Measurements from ENCODE around the gene ENTPD2. TPM values are rescaled to one million over a fixed set of nuclear protein-coding genes. Genes with fewer than 3 reads are reported as not detected.

Gene ENTPD2
- total RNA-seq, 3 donors from 2014 or later (not counting 1 experiment from before 2014, with no cell fraction given) = not detected

DNA sequence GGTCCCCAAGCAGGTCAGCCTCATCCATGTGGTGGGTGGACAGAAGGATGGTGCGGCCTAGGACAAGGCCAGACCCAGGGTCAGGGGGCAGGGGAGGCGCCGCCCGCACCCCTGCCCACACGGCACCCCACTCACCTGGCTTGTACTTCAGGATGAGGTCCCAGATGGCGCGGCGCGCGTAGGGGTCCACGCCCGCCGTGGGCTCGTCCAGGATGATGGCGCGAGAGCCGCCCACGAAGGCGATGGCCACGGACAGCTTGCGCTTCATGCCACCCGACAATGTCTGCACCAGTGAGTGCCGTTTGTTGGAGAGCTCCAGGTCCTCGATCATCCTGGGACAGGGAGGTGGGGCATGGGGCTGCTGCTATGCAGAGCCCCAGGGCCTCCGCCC, 38.3 kb downstream of the ENTPD2 start:
- Histone ChIP-seq H3K27me3 (ENCODE audit: control insufficient read depth, insufficient read depth, low read length) (no peaks in the 10 kb centered on the region), H3K4me1 (ENCODE audit: control insufficient read depth, insufficient read depth, low read length) (no peaks in the 10 kb centered on the region), H3K36me3 (ENCODE audit: control insufficient read depth, insufficient read depth, low read length) (peaks cover 78% of the 10 kb centered on the region), H3K27ac (ENCODE audit: low read length) (no peak overlapping the region), H3K4me3 (ENCODE audit: low read length) (no peak overlapping the region), H3K9me3 (ENCODE audit: control insufficient read depth, insufficient read depth, low read length) (no peaks in the 10 kb centered on the region)
- H3K4me3 Mint-ChIP-seq = no peak overlapping the region
- TF ChIP-seq, protein P1, sequence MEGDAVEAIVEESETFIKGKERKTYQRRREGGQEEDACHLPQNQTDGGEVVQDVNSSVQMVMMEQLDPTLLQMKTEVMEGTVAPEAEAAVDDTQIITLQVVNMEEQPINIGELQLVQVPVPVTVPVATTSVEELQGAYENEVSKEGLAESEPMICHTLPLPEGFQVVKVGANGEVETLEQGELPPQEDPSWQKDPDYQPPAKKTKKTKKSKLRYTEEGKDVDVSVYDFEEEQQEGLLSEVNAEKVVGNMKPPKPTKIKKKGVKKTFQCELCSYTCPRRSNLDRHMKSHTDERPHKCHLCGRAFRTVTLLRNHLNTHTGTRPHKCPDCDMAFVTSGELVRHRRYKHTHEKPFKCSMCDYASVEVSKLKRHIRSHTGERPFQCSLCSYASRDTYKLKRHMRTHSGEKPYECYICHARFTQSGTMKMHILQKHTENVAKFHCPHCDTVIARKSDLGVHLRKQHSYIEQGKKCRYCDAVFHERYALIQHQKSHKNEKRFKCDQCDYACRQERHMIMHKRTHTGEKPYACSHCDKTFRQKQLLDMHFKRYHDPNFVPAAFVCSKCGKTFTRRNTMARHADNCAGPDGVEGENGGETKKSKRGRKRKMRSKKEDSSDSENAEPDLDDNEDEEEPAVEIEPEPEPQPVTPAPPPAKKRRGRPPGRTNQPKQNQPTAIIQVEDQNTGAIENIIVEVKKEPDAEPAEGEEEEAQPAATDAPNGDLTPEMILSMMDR (IDR thresholded peaks at IDR 0.05) = no peak
- 98% methylated on average over 25 of the region's 25 CpGs for WGBS (ENCODE audit: insufficient coverage)
- intact Hi-C loops (cut with micrococcal nuclease) = no loop called here
- no peaks in the 10 kb centered on the region for H3K36me3 Mint-ChIP-seq
- H3K9me3 Mint-ChIP-seq = no peaks in the 10 kb centered on the region
- ATAC-seq (no peak), DNase-seq (no peak)
- H3K27me3 Mint-ChIP-seq (ENCODE audit: low read depth in 2 of 2) = no peaks in the 10 kb centered on the region
- H3K4me1 Mint-ChIP-seq = peaks cover 0 to 3% of the 10 kb centered on the region in 2 donors
- no peak overlapping the region for H3K27ac Mint-ChIP-seq

DNA sequence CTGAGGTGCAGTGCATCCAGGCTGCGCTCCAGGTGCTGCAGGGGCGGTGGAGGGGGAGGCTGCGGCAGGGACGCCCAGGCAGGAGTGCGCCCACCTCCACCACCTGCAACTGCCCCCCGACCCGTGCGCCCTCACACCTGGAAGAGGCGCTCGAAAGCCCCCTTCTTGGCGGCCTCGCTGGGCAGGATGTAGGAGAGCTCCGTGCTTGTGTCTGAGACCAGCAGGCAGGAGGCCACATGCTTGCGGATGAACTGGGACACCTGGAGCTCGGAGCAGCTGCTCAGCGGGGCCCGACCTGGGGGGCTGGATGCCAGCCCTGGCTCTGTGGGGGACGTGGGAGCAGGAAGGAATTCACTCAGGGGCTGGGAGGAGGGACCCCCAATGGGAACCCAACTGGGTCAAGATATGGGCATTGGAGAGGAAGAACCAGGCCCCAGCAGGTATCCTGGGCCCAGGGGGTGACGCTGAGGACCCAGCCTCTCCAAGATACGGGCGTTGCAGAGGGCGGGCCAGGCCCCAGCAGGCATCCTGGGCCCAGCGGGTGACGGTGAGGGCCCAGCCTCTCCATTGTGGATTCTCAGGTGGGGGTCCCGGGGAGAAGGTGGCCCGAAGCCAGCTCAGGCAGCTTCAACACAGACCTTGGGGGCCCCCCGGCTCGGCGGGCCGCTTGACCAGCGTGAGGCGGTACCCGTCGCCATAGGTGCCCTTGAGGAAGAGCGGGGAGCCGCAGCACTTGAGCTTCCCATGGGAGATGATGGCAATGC, 38.9 kb downstream of the ENTPD2 start:
- WGBS (ENCODE audit: insufficient coverage) = 96% methylated on average over 36 of the region's 36 CpGs
- intact Hi-C loops (cut with micrococcal nuclease) = no loop called here
- no peaks in the 10 kb centered on the region for H3K27me3 ChIP-seq (ENCODE audit: control insufficient read depth, insufficient read depth, low read length)
- DNase-seq (no peak), ATAC-seq (no peak)
- H3K9me3 Mint-ChIP-seq = no peaks in the 10 kb centered on the region
- H3K4me3 Mint-ChIP-seq = no peak overlapping the region
- H3K36me3 Mint-ChIP-seq = no peaks in the 10 kb centered on the region
- no peak overlapping the region for H3K4me3 ChIP-seq (ENCODE audit: low read length)
- H3K27ac Mint-ChIP-seq = no peak overlapping the region
- H3K4me1 ChIP-seq (ENCODE audit: control insufficient read depth, insufficient read depth, low read length) = no peaks in the 10 kb centered on the region
- TF ChIP-seq, protein P1 (IDR thresholded peaks at IDR 0.05) = no peak
- H3K27ac ChIP-seq (ENCODE audit: low read length) = no peak overlapping the region
- peaks cover 73% of the 10 kb centered on the region for H3K36me3 ChIP-seq (ENCODE audit: control insufficient read depth, insufficient read depth, low read length)
- H3K27me3 Mint-ChIP-seq (ENCODE audit: low read depth in 2 of 2) = no peaks in the 10 kb centered on the region
- H3K9me3 ChIP-seq (ENCODE audit: control insufficient read depth, insufficient read depth, low read length) = no peaks in the 10 kb centered on the region
- H3K4me1 Mint-ChIP-seq = peaks cover 0 to 3% of the 10 kb centered on the region in 2 donors

DNA sequence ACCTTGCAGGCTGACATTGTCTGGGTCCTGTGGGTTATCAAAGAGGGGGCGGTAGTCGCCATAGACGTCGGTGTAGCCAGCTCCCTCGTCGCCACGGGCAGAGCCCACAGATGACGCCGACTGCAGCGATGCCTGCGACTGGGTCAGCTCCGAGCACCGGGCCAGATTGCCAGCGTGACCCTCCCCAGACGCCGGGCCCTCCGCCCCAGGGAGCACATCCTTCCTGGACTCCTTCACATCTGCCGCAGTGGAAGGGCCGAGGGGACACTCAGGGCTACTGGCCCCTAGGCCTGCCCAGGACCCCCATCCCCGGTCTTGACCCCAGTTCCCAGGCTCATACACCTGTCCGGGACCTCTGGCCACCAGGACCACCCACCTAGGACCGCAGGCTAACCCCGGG, 39.7 kb downstream of the ENTPD2 start:
- intact Hi-C loops (cut with micrococcal nuclease) = no loop called here
- no peaks in the 10 kb centered on the region for H3K9me3 ChIP-seq (ENCODE audit: control insufficient read depth, insufficient read depth, low read length)
- no peak for DNase-seq
- no peak overlapping the region for H3K27ac ChIP-seq (ENCODE audit: low read length)
- Mint-ChIP-seq H3K4me3 (no peak overlapping the region), H3K9me3 (no peaks in the 10 kb centered on the region), H3K36me3 (no peaks in the 10 kb centered on the region), H3K4me1 (peaks cover 0 to 3% of the 10 kb centered on the region in 2 donors), H3K27ac (no peak overlapping the region), H3K27me3 (ENCODE audit: low read depth in 2 of 2) (no peaks in the 10 kb centered on the region)
- no peak for ATAC-seq
- H3K36me3 ChIP-seq (ENCODE audit: control insufficient read depth, insufficient read depth, low read length) = peaks cover 75% of the 10 kb centered on the region
- no peaks in the 10 kb centered on the region for H3K27me3 ChIP-seq (ENCODE audit: control insufficient read depth, insufficient read depth, low read length)
- TF ChIP-seq, protein P1 (IDR thresholded peaks at IDR 0.05) = no peak
- WGBS (ENCODE audit: insufficient coverage) = 89% methylated on average over 23 of the region's 23 CpGs
- H3K4me3 ChIP-seq (ENCODE audit: low read length) = no peak overlapping the region
- H3K4me1 ChIP-seq (ENCODE audit: control insufficient read depth, insufficient read depth, low read length) = no peaks in the 10 kb centered on the region

DNA sequence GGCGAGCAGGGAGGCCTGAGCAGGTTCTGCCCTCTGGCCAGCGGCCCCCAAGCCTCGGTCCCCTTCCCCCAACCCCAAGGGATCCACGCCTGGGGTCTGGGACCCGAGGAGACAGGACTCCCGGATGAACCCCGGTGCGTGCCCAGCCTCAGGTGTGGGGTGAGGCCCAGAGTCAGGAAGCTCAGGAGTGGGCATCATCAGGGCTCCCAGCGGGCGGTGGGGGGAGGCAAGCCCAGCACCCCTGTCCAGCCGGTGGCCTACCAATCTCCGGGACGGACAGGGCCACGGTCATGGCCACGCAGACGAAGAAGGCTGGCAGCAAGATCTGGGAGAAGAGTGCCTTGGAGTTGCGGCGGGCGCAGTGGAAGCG, 40.3 kb downstream of the ENTPD2 start:
- H3K4me1 Mint-ChIP-seq = peaks cover 0 to 3% of the 10 kb centered on the region in 2 donors
- H3K27ac Mint-ChIP-seq = no peak overlapping the region
- whole genome bisulfite sequencing (ENCODE audit: insufficient coverage) = 99% methylated on average over 17 of the region's 20 CpGs
- ATAC-seq = no peak
- no peaks in the 10 kb centered on the region for H3K9me3 Mint-ChIP-seq
- no peaks in the 10 kb centered on the region for H3K9me3 ChIP-seq (ENCODE audit: control insufficient read depth, insufficient read depth, low read length)
- TF ChIP-seq, protein P1 (IDR thresholded peaks at IDR 0.05) = no peak
- intact Hi-C loops (cut with micrococcal nuclease) = no loop called here
- H3K27me3 ChIP-seq (ENCODE audit: control insufficient read depth, insufficient read depth, low read length) = no peaks in the 10 kb centered on the region
- H3K4me3 ChIP-seq (ENCODE audit: low read length) = no peak overlapping the region
- H3K4me3 Mint-ChIP-seq = no peak overlapping the region
- H3K27ac ChIP-seq (ENCODE audit: low read length) = no peak overlapping the region
- H3K27me3 Mint-ChIP-seq (ENCODE audit: low read depth in 2 of 2) = no peaks in the 10 kb centered on the region
- no peaks in the 10 kb centered on the region for H3K36me3 Mint-ChIP-seq
- H3K36me3 ChIP-seq (ENCODE audit: control insufficient read depth, insufficient read depth, low read length) = peaks cover 70% of the 10 kb centered on the region
- no peaks in the 10 kb centered on the region for H3K4me1 ChIP-seq (ENCODE audit: control insufficient read depth, insufficient read depth, low read length)
- no peak for DNase-seq
